B cell (primary cell): ENCODE results near the gene NTNG1. TPM values are rescaled to one million over a fixed set of nuclear protein-coding genes. Genes with fewer than 3 reads are reported as not detected.
A peak's percentile ranks its signal among the peaks of the same experiment; 100 is the strongest.

Experiments used
- ATAC-seq: fragments of 200-7000 bp; cut with Tn5 transposase; one replicate; pipeline ENCODE4 v1.10.0; 2021; ENCODE audit warnings: low read depth, mild to moderate bottlenecking, moderate number of reproducible peaks, moderate library complexity
- CTCF ChIA-PET: fragments of 350-600 bp; sonication (Branson Sonifier 250); formaldehyde crosslinking; loops from one replicate; lab custom pipeline; 2021; ENCODE audit warnings: antibody characterized with exemption, inconsistent platforms; lab: Charles Lee
- POLR2A ChIA-PET: fragments of 350-600 bp; sonication (Branson Sonifier 250); formaldehyde crosslinking; loops from one replicate; lab custom pipeline; 2021; ENCODE audit warnings: antibody characterized with exemption; lab: Charles Lee
- DNase-seq: peaks from one replicate; pipeline ENCODE4 v3.0.0; 2013
- H2AFZ ChIP-seq: 2 replicates; pipeline ENCODE4 v1.6.1; 2012; ENCODE audit warnings: mild to moderate bottlenecking, low read depth, low read length; ENCODE audit not compliant: insufficient read depth, poor library complexity, severe bottlenecking
- H3K27ac ChIP-seq, 2 donors: 1 replicate in 1 of 2; 2 replicates in 1 of 2; pipeline ENCODE4 v1.5.1; 2012 to 2013; ENCODE audit warnings: low read length in 2 of 2, mild to moderate bottlenecking in 2 of 2, moderate library complexity in 1 of 2
- H3K27me3 ChIP-seq, 4 experiments: fragments of 200-600 bp in 1 of 4; sonication (generic) in 1 of 4; replicated peaks in 1 of 4; 1 replicate in 2 of 4; 2 replicates in 2 of 4; pipeline versions ENCODE4 v1.6.1 to v1.7.0; 2013 to 2016; ENCODE audit warnings: low read length in 3 of 4, mild to moderate bottlenecking in 2 of 4, mixed read lengths in 1 of 4, moderate library complexity in 1 of 4; ENCODE audit not compliant: insufficient read depth in 4 of 4, control insufficient read depth in 3 of 4; ENCODE audit errors: control extremely low read depth in 1 of 4
- H3K36me3 ChIP-seq, 2 experiments: replicated peaks in 1 of 2; 1 replicate in 1 of 2; 2 replicates in 1 of 2; pipeline versions ENCODE4 v1.6.1 to v1.7.1; 2013; ENCODE audit warnings: low read length in 1 of 2; ENCODE audit not compliant: insufficient read depth in 2 of 2, control insufficient read depth in 1 of 2; ENCODE audit errors: control extremely low read depth in 1 of 2, extremely low read depth in 1 of 2
- H3K4me1 ChIP-seq, 2 donors: fragments of 200-600 bp in 1 of 2; sonication (generic) in 1 of 2; 1 replicate in 1 of 2; 2 replicates in 1 of 2; pipeline versions ENCODE4 v1.5.1 to v1.6.1; 2013 to 2017; ENCODE audit warnings: low read length in 2 of 2; ENCODE audit not compliant: control insufficient read depth in 2 of 2, insufficient read depth in 2 of 2
- H3K4me2 ChIP-seq: replicated peaks from 2 replicates; pipeline ENCODE3; 2012; ENCODE audit warnings: mild to moderate bottlenecking, low read depth, low read length; ENCODE audit not compliant: poor library complexity, severe bottlenecking
- H3K4me3 ChIP-seq, 5 experiments: fragments of 200-600 bp in 1 of 5; sonication (generic) in 1 of 5; 1 replicate in 3 of 5; 2 replicates in 2 of 5; pipeline versions ENCODE4 v1.5.1 to v1.7.0; 2011 to 2016; ENCODE audit warnings: low read length in 4 of 5, mild to moderate bottlenecking in 4 of 5, low read depth in 2 of 5, control low read depth in 1 of 5, moderate library complexity in 1 of 5; ENCODE audit not compliant: insufficient read depth in 1 of 5; ENCODE audit errors: control extremely low read depth in 1 of 5, extremely low read depth in 1 of 5
- H3K79me2 ChIP-seq: fragments of 200-600 bp; sonication (generic); one replicate; pipeline ENCODE4 v1.6.0; 2016; ENCODE audit warnings: low read length; ENCODE audit not compliant: control insufficient read depth, insufficient read depth
- H3K9ac ChIP-seq: fragments of 200-600 bp; sonication (generic); 2 replicates; pipeline ENCODE4 v1.6.1; 2017; ENCODE audit warnings: mild to moderate bottlenecking, low read length, moderate library complexity
- H3K9me3 ChIP-seq, 3 donors: one replicate each; pipeline versions ENCODE4 v1.6.1 to v1.7.1; 2013; ENCODE audit warnings: low read length in 2 of 3; ENCODE audit not compliant: control insufficient read depth in 2 of 3, insufficient read depth in 1 of 3; ENCODE audit errors: control extremely low read depth in 1 of 3
- H4K20me1 ChIP-seq: 2 replicates; pipeline ENCODE4 v1.6.0; 2012; ENCODE audit warnings: mild to moderate bottlenecking, low read length; ENCODE audit not compliant: insufficient read depth, control insufficient read depth, poor library complexity, severe bottlenecking
- H3K27ac Mint-ChIP-seq: one replicate; pipeline ENCODE4 v1.8.0; 2021; ENCODE audit warnings: mixed read lengths
- H3K27me3 Mint-ChIP-seq: one replicate; pipeline ENCODE4 v1.8.0; 2021; ENCODE audit warnings: mixed read lengths
- H3K4me1 Mint-ChIP-seq: one replicate; pipeline ENCODE4 v1.8.0; 2021; ENCODE audit warnings: mixed read lengths
- H3K4me3 Mint-ChIP-seq: one replicate; pipeline ENCODE4 v1.8.0; 2021; ENCODE audit warnings: mixed read lengths
- H3K9me3 Mint-ChIP-seq: one replicate; pipeline ENCODE4 v1.8.0; 2022; ENCODE audit warnings: mixed read lengths; ENCODE audit not compliant: insufficient read depth
- CTCF ChIP-seq: fragments of 200-600 bp; IDR thresholded peaks from one replicate; pipeline ENCODE4 v1.8.0; 2022; ENCODE audit warnings: antibody characterized with exemption, mild to moderate bottlenecking
- EZH2 ChIP-seq: IDR thresholded peaks from 2 replicates; pipeline ENCODE4 v1.6.1; 2012; ENCODE audit warnings: borderline replicate concordance, low read depth, mild to moderate bottlenecking, moderate library complexity, low read length; ENCODE audit not compliant: insufficient read depth, poor library complexity, severe bottlenecking
- WGBS: methylation state at CpG from one replicate; pipeline ENCODE4 v1.1.5; 2013; ENCODE audit warnings: missing lambda C conversion rate; ENCODE audit not compliant: insufficient coverage; 5-methylcytosine and 5-hydroxymethylcytosine counted together
- intact Hi-C: fragments of 100-400 bp; cut with micrococcal nuclease; formaldehyde crosslinking; loops from one replicate; pipeline ENCODE4 v1.10.0; 2022
- polyA plus RNA-seq: library from polyadenylated mRNA; depleted of rRNA; stranded (reverse); fragments of >200 nt; gene quantifications from 2 replicates; pipeline ENCODE4 v1.2.3, GENCODE V29; 2012
- total RNA-seq, 2 donors: library from RNA; stranded (reverse); fragments of 120-200 nt in 1 of 2; gene quantifications; 1 replicate in 1 of 2; 2 replicates in 1 of 2; pipeline versions ENCODE4 v1.2.3 to v1.2.4, GENCODE V29; 2013 to 2022

NTNG1 gene
- total and polyA plus RNA-seq, 2 donors (not counting 1 experiment from before 2014, with no cell fraction given) = 2.8 to 3.7 TPM

- H3K9me3 Mint-ChIP-seq = no peaks in the 10 kb centered on the region
- DNase-seq = no peak
- Histone ChIP-seq H2AFZ (peak overlapping the region; percentile 3), H3K9ac (no peak overlapping the region), H3K9me3 (no peaks in the 10 kb centered on the region), H4K20me1 (no peaks in the 10 kb centered on the region), H3K4me2 (no peak overlapping the region), H3K27ac (no peak overlapping the region), H3K79me2 (no peaks in the 10 kb centered on the region), H3K27me3 (no peaks in the 10 kb centered on the region), H3K36me3 (no peaks in the 10 kb centered on the region), H3K4me3 (no peak overlapping the region), H3K4me1 (peaks cover 19 to 49% of the 10 kb centered on the region in 2 donors)
- H3K27me3 Mint-ChIP-seq = no peaks in the 10 kb centered on the region
- ChIA-PET CTCF (interaction anchor here (1.1 kb wide), 1 partner anchor 475 kb away, joined by 3 read pairs; no protein-coding TSS in a partner anchor), POLR2A (no interaction called here)
- peaks cover 57% of the 10 kb centered on the region for H3K4me1 Mint-ChIP-seq
- WGBS = no CpG with 5 or more reads among the region's 1 CpG
- H3K4me3 Mint-ChIP-seq = peak overlapping the region; percentile 7
- ATAC-seq = no peak
- TF ChIP-seq EZH2 = no peak
- no peak for TF ChIP-seq CTCF
- peak overlapping the region; percentile 85 for H3K27ac Mint-ChIP-seq
- intact Hi-C loops = loop anchor here (5.0 kb wide), 1 partner anchor 108 kb away; the partner anchor contains the start of gene NTNG1
These were observed 109.3 kb downstream of the NTNG1 start for GRCh38 chr1:107250169-107250568.

- intact Hi-C loops = loop anchor here (5.0 kb wide), 1 partner anchor 109 kb away; the partner anchor contains the start of gene NTNG1
- H3K4me1 Mint-ChIP-seq = peaks cover 59% of the 10 kb centered on the region
- H3K4me1 ChIP-seq = peaks cover 19 to 49% of the 10 kb centered on the region in 2 donors
- WGBS = 78% methylated on average over 1 of the region's 2 CpGs
- no peak overlapping the region for H3K9ac ChIP-seq
- no peak for TF ChIP-seq EZH2
- no peak for TF ChIP-seq CTCF
- peak overlapping the region; percentile 51 for H3K27ac Mint-ChIP-seq
- no peaks in the 10 kb centered on the region for H3K9me3 ChIP-seq
- ATAC-seq (no peak), DNase-seq (no peak)
- no peak overlapping the region for H3K27ac ChIP-seq
- ChIA-PET CTCF (no interaction called here), POLR2A (no interaction called here)
- H3K4me3 ChIP-seq = no peak overlapping the region
- no peak overlapping the region for H2AFZ ChIP-seq
- no peak overlapping the region for H3K4me3 Mint-ChIP-seq
- H3K4me2 ChIP-seq = no peak overlapping the region
- no peaks in the 10 kb centered on the region for H3K79me2 ChIP-seq
- H3K9me3 Mint-ChIP-seq = no peaks in the 10 kb centered on the region
- H4K20me1 ChIP-seq = no peaks in the 10 kb centered on the region
- no peaks in the 10 kb centered on the region for H3K36me3 ChIP-seq
- no peaks in the 10 kb centered on the region for H3K27me3 Mint-ChIP-seq
- no peaks in the 10 kb centered on the region for H3K27me3 ChIP-seq
These were observed 110.2 kb downstream of the NTNG1 start for GRCh38 chr1:107251083-107251482.
